ENCODE results near the gene DPEP2. TPM values are rescaled to one million over a fixed set of nuclear protein-coding genes. Genes with fewer than 3 reads are reported as not detected.
A peak's percentile ranks its signal among the peaks of the same experiment; 100 is the strongest.

DPEP2 gene
- total RNA-seq, 4 donors from 2014 or later: 0.26 to 0.38 TPM; not detected in 2

DNA sequence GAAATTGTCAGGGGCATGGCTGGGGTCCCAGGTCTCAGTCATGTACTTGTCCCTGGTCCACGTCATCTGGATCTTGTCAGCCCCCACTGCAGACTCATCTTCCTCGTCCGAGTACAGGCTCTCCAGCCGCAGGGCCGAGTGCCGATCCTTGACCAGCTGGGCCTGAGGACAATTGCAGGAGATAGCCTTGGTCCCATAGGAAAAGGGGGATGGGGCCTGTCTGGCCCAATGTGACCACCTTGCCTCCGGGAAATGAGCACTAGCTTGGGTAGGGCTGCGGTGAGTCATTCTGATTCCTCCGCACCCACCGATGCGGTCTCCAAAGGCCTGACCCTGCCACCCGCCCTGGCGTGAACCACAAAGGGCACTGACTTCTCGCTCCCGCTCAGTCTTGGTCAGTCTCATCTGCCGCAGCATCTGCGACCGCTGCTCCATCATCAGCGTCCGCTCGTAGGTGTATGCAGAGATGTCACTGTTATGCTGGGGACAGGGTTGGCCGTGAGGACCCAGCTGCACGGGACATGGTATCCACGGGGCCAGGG, 53.8 kb downstream of the DPEP2 start:
- TF ChIP-seq, protein P1, sequence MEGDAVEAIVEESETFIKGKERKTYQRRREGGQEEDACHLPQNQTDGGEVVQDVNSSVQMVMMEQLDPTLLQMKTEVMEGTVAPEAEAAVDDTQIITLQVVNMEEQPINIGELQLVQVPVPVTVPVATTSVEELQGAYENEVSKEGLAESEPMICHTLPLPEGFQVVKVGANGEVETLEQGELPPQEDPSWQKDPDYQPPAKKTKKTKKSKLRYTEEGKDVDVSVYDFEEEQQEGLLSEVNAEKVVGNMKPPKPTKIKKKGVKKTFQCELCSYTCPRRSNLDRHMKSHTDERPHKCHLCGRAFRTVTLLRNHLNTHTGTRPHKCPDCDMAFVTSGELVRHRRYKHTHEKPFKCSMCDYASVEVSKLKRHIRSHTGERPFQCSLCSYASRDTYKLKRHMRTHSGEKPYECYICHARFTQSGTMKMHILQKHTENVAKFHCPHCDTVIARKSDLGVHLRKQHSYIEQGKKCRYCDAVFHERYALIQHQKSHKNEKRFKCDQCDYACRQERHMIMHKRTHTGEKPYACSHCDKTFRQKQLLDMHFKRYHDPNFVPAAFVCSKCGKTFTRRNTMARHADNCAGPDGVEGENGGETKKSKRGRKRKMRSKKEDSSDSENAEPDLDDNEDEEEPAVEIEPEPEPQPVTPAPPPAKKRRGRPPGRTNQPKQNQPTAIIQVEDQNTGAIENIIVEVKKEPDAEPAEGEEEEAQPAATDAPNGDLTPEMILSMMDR (IDR thresholded peaks at IDR 0.05 in 4 of 5, conservative IDR thresholded peaks at IDR 0.05 in 1 of 5): no peak
- no peak for TF ChIP-seq POLR2A (IDR thresholded peaks at IDR 0.05)
- Histone ChIP-seq H3K36me3 (peaks cover 0 to 70% of the 10 kb centered on the region in 2 donors), H3K4me1 (peaks cover 17 to 23% of the 10 kb centered on the region in 2 donors), H3K9me3 (no peaks in the 10 kb centered on the region), H3K27ac (peak overlapping the region in 2 of 4 donors; percentile 26 to 54), H3K27me3 (no peaks in the 10 kb centered on the region), H3K4me3 (no peak overlapping the region)
- intact Hi-C loops (cut with DNase I; ENCODE audit: low total_unique reads) (no loop called here), in situ Hi-C loops (cut with MboI; ENCODE audit: low sequenced_read_pairs in 4 of 4) (no loop called here)
- no peak for DNase-seq
- ATAC-seq: no peak

DNA sequence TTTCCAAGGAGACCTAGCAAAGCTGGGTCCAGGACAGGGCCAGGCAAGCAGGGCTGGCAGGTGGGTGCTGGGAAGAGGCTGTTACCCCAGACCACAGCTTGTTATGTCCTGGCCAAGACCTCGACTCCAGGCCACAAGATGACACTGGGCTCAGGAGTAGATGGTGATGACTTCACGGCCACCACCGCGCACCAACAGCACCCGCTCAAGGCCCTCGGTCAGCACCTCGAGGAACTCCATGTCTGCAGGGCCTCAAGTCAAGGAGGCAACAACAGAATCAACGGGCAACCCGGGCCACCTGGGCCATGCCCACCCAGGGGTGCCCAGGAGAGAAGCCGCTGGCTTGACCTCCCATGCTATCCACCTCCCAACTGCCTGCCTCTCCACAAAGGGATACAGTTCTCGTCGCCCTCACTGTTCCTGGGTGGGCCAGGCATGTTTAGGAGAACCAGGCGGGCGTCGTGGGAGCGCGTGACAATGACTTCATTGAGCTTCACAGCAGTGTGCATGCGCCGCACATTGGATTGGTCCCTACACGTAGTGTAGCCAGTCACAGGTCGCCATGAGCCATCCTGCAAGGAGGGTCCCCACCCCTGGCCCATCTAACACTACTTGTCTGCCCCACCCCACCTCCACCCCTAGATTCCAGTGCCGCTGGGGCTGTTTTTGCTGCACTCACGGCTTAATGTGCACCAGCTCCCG, 54.4 kb downstream of the DPEP2 start:
- ATAC-seq (no peak), DNase-seq (no peak)
- no peaks in the 10 kb centered on the region for H3K27me3 ChIP-seq
- intact Hi-C loops (cut with DNase I; ENCODE audit: low total_unique reads): no loop called here
- no peak overlapping the region for H3K4me3 ChIP-seq
- no peaks in the 10 kb centered on the region for H3K9me3 ChIP-seq
- peaks cover 22 to 23% of the 10 kb centered on the region in 2 donors for H3K4me1 ChIP-seq
- peak overlapping the region; percentile 26 to 59 (median 52) for H3K27ac ChIP-seq
- no peak for TF ChIP-seq POLR2A (IDR thresholded peaks at IDR 0.05)
- TF ChIP-seq, protein P1 (IDR thresholded peaks at IDR 0.05 in 4 of 5, conservative IDR thresholded peaks at IDR 0.05 in 1 of 5): no peak
- in situ Hi-C loops (cut with MboI; ENCODE audit: low sequenced_read_pairs in 4 of 4): no loop called here
- peaks cover 0 to 64% of the 10 kb centered on the region in 2 donors for H3K36me3 ChIP-seq

DNA sequence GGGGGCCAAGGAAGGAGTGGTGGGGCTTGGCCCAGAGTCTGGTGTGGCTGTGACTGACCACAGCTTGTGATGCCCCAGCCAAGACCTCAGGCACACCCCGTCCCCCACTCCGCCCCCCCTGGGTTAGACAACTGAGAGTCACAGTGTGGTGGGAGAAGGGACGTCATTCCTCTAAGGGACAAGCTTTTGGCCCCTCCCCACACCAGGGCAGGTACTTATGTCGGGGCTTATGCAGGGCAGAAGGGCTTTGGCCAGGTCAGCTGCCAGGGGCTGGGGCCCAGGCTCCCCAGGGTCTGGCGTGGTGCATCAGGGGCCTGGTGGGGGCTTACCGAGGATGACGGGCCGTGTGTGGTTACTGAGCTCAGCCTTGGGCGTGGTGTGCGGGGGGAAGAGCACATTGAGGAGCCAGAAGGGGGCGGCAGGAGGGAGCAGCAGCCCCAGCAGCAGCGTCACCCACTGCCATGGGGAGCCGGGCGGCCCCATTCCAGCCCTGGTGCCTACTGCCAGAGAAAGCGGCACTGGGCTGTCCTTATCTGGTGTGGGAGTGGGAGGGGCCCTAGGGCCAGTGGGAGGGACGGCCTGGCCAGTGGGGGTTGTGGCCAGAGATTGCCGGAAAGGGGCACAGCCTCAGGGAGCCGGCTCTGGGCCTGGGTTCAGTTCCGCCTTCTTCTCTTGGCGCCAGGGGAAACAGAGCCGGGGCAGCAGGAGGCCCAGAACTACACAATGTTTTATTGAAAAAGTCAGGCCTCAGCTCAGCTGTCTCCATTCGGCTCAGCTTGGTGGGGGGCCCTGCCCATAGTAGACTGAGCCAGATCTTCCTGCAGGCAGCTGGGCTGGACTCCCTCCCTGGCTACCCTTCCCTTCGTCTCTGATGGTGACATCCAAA, 55.4 kb downstream of the DPEP2 start, which contains the start of gene LCAT:
TSS of gene LCAT (minus strand) at position 502 of the 886 bp plus-strand sequence. CDS start at position 483, 19 bp downstream.
- TF ChIP-seq, protein P1 (IDR thresholded peaks at IDR 0.05 in 4 of 5, conservative IDR thresholded peaks at IDR 0.05 in 1 of 5): no peak
- no peak for TF ChIP-seq POLR2A (IDR thresholded peaks at IDR 0.05)

DNA sequence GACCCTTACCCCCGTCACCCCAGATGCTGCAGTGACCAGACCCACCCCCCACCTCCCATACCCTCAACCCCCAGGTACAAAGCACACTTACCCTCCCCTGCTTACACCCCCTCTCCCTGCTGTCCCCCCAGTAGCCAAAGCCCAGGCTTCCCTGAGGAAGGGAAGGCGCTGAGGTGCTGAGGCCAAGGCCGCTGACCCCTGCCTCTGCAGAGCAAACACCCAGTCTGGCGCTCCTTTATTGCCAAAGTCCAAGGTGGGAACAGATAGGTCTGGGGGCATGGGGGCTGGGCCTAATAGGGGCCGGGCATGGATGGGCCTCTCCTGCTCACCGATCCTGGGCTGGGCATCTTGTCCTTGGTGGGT, 56.0 kb downstream of the DPEP2 start:
- no peak overlapping the region for H3K4me3 ChIP-seq
- H3K27ac ChIP-seq: peak overlapping the region in 3 of 4 donors; percentile 26 to 59 (median 54)
- H3K36me3 ChIP-seq: peaks cover 0 to 52% of the 10 kb centered on the region in 2 donors
- H3K9me3 ChIP-seq: no peaks in the 10 kb centered on the region
- H3K4me1 ChIP-seq: peaks cover 22 to 23% of the 10 kb centered on the region in 2 donors
- in situ Hi-C loops (cut with MboI; ENCODE audit: low sequenced_read_pairs in 4 of 4) (no loop called here), intact Hi-C loops (cut with DNase I; ENCODE audit: low total_unique reads) (no loop called here)
- DNase-seq: no peak
- no peaks in the 10 kb centered on the region for H3K27me3 ChIP-seq
- no peak for ATAC-seq
- no peak for TF ChIP-seq POLR2A (IDR thresholded peaks at IDR 0.05)
- TF ChIP-seq, protein P1 (IDR thresholded peaks at IDR 0.05 in 4 of 5, conservative IDR thresholded peaks at IDR 0.05 in 1 of 5): no peak

More for the DNA sequence above, 55.4 kb downstream of the DPEP2 start, which contains the start of gene LCAT:
- Histone ChIP-seq H3K4me3 (no peak within 1 kb of the TSS), H3K9me3 (no peaks in the 10 kb centered on the region), H3K4me1 (peaks cover 22 to 23% of the 10 kb centered on the region in 2 donors), H3K36me3 (peaks cover 0 to 59% of the 10 kb centered on the region in 2 donors), H3K27ac (peak within 1 kb of the TSS; percentile 26 to 59 (median 52)), H3K27me3 (no peaks in the 10 kb centered on the region)
- in situ Hi-C loops (cut with MboI; ENCODE audit: low sequenced_read_pairs in 4 of 4) (no loop called here), intact Hi-C loops (cut with DNase I; ENCODE audit: low total_unique reads) (no loop called here)
- DNase-seq: peak in 1 of 2 donors; percentile 56
- peak; percentile 30 to 44 for ATAC-seq
